HG03175 (cell line): ENCODE results near the gene ETFB.
"Not testable (repeated sequence)": the region's sequence is repeated elsewhere in the genome, so short reads cannot be mapped to it uniquely, and the experiment has no call there.

Experiments used
- ATAC-seq: cut with Tn5 transposase; IDR thresholded peaks from one replicate; pipeline ENCODE4 v1.9.1; 2021; ENCODE audit warnings: mild to moderate bottlenecking, moderate library complexity; ENCODE audit not compliant: unreplicated experiment

Gene ETFB

GRCh38 chr19:51365965-51366388 is at the start of gene ETFB:
Gene ETFB, minus strand, starts transcription at chr19:51366388. Its CDS starts 62 bp downstream, at chr19:51366326.
- ATAC-seq = no peak

- ATAC-seq = no peak
Measured at GRCh38 chr19:51415187-51415586, 49.0 kb upstream of the ETFB start.

DNA sequence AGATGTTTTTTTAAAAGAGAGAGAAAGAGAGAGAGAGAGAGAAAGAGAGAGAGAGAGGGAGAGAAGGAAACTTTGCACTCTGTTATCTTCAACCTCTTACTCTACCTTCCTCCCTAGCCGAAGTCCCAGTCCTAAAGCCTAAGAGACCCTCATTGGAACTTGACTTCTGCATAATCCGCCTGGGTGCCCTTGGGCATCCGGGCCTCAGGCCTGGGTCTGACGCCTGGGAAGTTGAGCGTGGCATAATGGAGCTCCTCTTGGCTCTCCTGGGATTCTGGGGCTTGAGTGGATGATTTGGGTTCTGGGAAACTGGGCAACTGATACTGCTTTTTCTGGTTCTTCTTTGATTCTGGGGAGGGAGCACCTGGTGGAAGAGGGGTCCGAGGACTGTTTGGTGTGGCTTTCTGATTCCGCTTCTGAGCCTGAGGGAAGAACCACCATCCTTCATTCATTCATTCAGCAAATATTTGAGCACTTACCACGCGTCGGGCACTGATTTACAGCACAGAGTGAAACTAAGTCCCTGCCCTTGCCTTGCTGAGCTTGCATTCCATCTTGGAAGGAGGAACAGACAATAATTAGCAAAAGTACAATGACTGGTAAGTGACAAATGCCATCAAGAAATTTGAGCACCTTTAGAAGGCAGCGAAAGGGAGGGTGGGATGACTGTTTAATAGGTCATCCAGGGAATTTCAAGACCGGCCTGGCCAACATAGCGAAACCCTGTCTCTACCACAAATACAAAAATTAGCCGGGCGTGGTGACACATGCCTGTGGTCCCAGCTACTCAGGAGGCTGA is 45.0 kb upstream of the ETFB start:
- ATAC-seq = no peak

- no peak for ATAC-seq
Measured at GRCh38 chr19:51407511-51408131, 41.4 kb upstream of the ETFB start.

GRCh38 chr19:51402117-51402516 is 35.9 kb upstream of the ETFB start:
- ATAC-seq = no peak

DNA sequence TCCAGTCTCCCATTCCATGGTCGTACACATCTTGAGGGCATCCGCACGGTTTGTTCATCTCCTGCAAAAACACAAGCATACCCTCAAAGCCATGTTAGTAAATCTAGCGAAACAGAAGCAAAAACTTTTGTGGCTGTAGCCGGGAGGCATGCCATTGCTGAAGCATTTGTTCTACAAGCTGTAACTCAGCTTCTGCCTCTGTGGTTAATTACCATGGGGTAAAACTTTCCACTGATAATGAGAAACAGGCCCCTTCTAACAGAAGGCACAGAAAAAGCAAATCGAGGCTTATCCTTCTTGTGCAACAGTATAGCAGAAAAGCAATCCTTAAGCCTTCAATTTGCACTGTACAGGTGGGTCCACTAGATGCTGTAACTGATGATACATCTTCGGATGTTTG is 33.7 kb upstream of the ETFB start:
- not testable (repeated sequence) for ATAC-seq

- ATAC-seq = no peak
Measured at GRCh38 chr19:51399231-51399630, 33.0 kb upstream of the ETFB start.

DNA sequence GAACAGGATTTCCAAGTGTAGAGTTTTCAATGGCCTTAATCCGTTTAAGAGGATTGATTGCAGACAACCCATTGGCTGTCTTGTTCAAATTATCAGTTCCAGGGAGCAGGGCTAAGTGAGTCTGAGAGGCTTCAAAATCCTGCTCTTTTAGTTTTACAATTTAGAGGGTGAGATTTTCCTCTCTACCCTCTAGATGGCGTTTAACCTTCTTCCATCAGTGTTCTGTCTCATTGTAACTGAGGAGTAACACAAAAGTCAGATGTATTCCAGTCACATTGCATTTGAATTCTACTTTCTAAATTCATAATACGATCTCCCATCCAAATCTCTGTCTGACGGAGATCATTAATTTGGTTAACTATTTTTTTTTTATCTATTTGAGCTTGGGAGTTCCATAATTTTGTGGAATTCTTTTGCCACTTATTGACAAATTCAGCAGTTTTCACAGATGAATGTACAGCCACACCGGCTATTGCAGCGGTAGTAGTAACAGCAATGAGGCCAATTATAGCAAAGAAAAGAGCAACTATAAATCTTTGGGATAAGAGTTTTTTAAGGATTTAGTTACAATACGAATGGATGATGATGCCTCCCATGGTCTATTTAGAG is 32.0 kb upstream of the ETFB start:
- no peak for ATAC-seq

GRCh38 chr19:51397453-51397852 is 31.3 kb upstream of the ETFB start:
- ATAC-seq = not testable (repeated sequence)

GRCh38 chr19:51396175-51396574 is 30.0 kb upstream of the ETFB start:
- ATAC-seq = no peak

DNA sequence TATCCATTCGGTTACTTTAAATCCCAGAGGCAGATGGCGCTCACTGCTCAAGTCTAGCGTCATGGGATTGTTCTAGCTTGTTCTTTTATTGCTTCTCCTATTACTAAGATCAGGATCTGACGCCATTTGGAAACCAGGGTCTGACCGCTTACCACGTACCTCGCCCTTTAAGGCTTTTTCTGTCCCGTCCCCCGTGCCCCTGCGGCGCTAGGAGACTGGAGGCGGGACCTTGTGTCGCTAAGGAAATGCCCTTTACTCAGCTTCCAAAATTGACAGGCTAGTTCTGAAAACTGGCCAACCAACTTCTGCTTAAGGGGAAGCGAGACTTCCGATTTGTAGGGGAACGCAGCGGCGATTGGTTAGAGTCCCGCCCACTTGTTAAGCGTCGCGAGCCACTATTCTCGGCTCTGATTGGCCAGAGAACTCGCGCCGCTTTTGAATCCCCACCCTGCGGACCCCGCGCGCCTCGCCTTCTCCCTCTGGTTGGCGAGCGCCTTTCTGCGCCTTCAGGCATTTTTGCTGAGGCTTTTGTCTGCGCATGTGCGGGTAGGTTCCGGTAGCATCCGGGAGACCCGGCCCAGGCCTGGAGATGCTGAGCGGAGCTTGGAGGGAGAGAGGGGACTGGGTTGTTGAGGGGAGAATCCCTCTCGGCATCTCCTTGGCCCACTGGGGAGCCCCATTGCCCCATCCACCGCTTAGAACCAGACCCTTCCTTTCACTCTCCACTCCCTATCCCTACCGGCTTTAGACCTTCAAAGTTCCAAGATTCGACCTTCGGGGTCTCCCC is 28.1 kb upstream of the ETFB start:
- peak; percentile 83 for ATAC-seq

DNA sequence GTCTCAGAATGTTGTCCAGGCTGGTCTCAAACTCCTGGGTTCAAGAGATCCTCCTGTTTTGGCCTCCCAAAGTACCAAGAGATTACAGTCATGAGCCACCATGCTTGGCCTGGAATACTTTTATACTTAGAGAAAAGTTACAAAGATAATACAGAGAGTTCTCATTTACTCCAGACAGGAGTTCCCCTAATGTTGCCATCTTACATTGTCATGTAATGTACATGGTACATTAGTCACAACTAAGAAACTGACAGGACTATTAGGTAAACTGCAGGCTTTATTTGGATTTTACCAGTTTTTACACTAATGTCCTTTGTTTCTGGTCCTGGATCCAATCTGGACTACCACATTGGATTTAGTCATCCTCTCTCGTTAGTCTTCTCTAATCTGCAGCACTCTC is 26.5 kb upstream of the ETFB start:
- ATAC-seq = no peak

- ATAC-seq = no peak
Measured at GRCh38 chr19:51391073-51391611, 25.0 kb upstream of the ETFB start.

- no peak for ATAC-seq
Measured at GRCh38 chr19:51389143-51389542, 23.0 kb upstream of the ETFB start.

DNA sequence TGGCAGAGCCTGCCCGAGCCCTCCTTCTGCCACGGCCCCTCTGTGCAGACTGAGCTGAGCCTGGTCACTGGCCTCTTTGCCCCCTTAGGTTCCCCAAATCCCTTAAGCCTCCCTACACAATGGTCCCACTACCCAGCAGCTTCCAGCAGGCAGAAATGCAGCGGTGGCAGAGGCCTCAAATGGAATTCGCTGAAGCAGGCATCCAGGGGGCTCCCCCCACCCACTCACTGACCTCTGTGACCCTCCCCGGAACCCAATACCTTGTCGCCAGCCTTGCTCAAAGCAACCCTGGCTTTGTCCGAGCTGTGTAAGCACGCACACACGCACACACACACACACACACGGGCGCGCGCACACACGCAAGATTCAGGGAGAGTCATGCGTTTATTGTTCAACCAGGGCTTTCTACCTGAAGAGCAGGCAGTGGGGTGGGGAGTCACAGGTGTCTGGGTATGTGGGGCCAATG is 21.8 kb upstream of the ETFB start, which contains the start of gene LIM2:
Gene LIM2, minus strand, starts transcription at position 51 of the 466 bp plus-strand sequence. CDS start 531 bp downstream, outside the sequence.
- no peak for ATAC-seq

- ATAC-seq = no peak
Measured at GRCh38 chr19:51386882-51387520, 20.8 kb upstream of the ETFB start.

- ATAC-seq = no peak
Measured at GRCh38 chr19:51382004-51382403, 15.8 kb upstream of the ETFB start.

GRCh38 chr19:51380379-51380778 is 14.2 kb upstream of the ETFB start:
- ATAC-seq = no peak

- ATAC-seq = no peak
Measured at GRCh38 chr19:51377422-51377821, 11.2 kb upstream of the ETFB start.
